ENCODE data around the gene MSANTD2. TPM values are rescaled to one million over a fixed set of nuclear protein-coding genes. Genes with fewer than 3 reads are reported as not detected.

Gene MSANTD2
- total RNA-seq, 2 experiments from 2014 or later, result 5.8 to 7.3 TPM

DNA sequence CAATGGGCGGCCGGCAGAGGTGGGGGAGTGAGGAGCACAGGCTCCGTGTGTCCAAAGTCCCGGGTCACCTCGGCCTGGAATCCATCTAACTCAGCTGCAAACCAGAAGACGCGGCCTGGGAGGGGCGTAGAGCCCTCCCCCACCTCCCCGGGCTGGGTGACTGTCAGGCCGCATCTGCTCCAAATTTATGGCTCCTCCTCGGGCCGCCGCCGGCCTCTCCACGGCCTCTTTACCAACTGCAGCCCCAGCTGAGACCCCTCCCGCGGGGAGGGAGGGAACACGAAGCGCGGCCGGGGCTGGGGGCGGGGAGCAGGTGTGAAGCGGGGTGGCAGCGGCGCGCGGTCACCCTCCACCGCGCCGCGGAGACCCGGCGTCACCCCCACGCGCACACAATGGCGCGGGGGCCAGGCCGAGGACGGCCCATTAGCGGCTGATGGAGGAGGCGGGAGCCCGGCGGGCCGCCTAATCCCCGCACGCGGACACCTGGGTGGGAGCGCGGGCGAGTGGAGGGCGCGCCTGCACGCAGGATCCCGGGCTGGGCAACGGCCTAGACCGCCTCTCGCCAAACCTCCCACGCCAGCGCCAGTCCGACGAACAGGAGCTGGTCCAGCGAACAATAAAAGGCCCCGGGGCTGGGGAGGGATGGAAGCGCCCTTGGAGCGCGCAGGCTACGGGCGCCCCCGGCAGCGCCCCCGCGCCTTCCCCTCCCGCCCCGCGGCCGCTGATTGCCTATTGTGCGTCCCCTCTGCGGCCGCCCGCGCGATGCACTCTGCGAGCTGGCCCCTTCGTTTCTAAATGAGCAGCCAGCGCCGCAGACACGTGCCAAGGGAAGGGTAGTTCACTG is 39.1 kb upstream of the MSANTD2 start:
- POLR2A ChIA-PET, result interaction anchor here (0.6 kb wide), 1 partner anchor 35 kb away, joined by 3 read pairs; no protein-coding TSS in a partner anchor
- ATAC-seq, result no peak
- intact Hi-C loops (cut with micrococcal nuclease), result loop anchor here (5.0 kb wide), 1 partner anchor 77 kb away; the partner anchor contains the start of gene ESAM
- Mint-ChIP-seq H3K27me3 (peaks cover 56% of the 10 kb centered on the region), H3K36me3 (ENCODE audit: low read depth) (no peaks in the 10 kb centered on the region), H3K9me3 (no peaks in the 10 kb centered on the region), H3K4me1 (ENCODE audit: low read depth) (peaks cover 15% of the 10 kb centered on the region), H3K27ac (no peak overlapping the region), H3K4me3 (peak overlapping the region; percentile 4)
- peak; percentile 29 for DNase-seq
- CTCF ChIA-PET, result interaction anchor here (1.3 to 4.3 kb wide), 12 partner anchors 23 to 589 kb away, joined by 3 to 40 read pairs (median 14); partner anchors contain the start of genes ESAM and ROBO3
- TF ChIP-seq, protein P1, sequence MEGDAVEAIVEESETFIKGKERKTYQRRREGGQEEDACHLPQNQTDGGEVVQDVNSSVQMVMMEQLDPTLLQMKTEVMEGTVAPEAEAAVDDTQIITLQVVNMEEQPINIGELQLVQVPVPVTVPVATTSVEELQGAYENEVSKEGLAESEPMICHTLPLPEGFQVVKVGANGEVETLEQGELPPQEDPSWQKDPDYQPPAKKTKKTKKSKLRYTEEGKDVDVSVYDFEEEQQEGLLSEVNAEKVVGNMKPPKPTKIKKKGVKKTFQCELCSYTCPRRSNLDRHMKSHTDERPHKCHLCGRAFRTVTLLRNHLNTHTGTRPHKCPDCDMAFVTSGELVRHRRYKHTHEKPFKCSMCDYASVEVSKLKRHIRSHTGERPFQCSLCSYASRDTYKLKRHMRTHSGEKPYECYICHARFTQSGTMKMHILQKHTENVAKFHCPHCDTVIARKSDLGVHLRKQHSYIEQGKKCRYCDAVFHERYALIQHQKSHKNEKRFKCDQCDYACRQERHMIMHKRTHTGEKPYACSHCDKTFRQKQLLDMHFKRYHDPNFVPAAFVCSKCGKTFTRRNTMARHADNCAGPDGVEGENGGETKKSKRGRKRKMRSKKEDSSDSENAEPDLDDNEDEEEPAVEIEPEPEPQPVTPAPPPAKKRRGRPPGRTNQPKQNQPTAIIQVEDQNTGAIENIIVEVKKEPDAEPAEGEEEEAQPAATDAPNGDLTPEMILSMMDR (IDR thresholded peaks at IDR 0.05), result no peak

DNA sequence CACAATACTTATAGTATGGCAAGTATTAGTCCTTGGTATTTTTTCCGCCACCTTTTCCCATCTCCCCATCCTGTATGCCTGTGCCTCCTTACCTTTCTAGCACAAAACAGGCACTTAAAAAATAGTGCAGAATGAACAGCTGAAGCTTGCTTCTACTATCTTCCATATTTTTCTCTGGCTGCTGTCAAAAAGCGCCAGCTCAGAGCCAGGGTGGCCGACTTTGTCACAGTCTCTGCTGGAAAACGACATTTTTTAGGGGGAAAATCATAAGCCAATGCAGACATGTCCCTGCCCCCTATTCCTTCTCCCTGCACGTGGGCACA is 38.6 kb upstream of the MSANTD2 start:
- H3K4me3 Mint-ChIP-seq, result no peak overlapping the region
- H3K9me3 Mint-ChIP-seq, result no peaks in the 10 kb centered on the region
- H3K36me3 Mint-ChIP-seq (ENCODE audit: low read depth), result no peaks in the 10 kb centered on the region
- no peak for DNase-seq
- no peak overlapping the region for H3K27ac Mint-ChIP-seq
- peaks cover 51% of the 10 kb centered on the region for H3K27me3 Mint-ChIP-seq
- ChIA-PET CTCF (interaction anchor here (1.1 to 4.3 kb wide), 18 partner anchors 8 to 590 kb away, joined by 3 to 40 read pairs (median 10); partner anchors contain the start of genes ESAM and ROBO3), POLR2A (interaction anchor here (0.6 kb wide), 1 partner anchor 35 kb away, joined by 3 read pairs; no protein-coding TSS in a partner anchor)
- ATAC-seq, result no peak
- TF ChIP-seq, protein P1 (IDR thresholded peaks at IDR 0.05), result no peak
- intact Hi-C loops (cut with micrococcal nuclease), result loop anchor here (5.0 kb wide), 1 partner anchor 76 kb away; the partner anchor contains the start of gene ESAM
- H3K4me1 Mint-ChIP-seq (ENCODE audit: low read depth), result peaks cover 15% of the 10 kb centered on the region

DNA sequence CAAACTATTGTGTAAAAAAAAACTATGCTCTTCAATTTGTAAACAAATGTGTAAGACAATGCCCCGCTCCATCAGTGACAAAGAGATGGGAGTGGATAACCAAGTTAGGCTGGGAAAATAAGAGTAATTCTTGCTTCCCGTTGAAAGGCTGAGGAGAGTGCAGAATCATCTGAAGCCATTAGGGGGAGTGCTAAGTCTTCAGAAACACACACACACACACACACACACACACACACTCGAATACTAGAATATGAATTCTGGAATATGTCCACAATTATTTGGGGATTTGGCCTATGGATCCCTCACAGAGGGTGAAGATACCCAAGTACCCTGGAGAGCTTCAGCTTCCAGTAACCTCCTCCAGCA is 37.3 kb upstream of the MSANTD2 start:
- DNase-seq (peak; percentile 19), ATAC-seq (peak; percentile 69)
- Mint-ChIP-seq H3K27ac (no peak overlapping the region), H3K27me3 (peaks cover 49% of the 10 kb centered on the region), H3K9me3 (no peaks in the 10 kb centered on the region), H3K4me3 (no peak overlapping the region), H3K36me3 (ENCODE audit: low read depth) (no peaks in the 10 kb centered on the region), H3K4me1 (ENCODE audit: low read depth) (peaks cover 15% of the 10 kb centered on the region)
- POLR2A ChIA-PET, result interaction anchor here (0.6 to 1.4 kb wide), 4 partner anchors 22 to 194 kb away, joined by 3 to 5 read pairs (median 4); partner anchors contain the start of gene ROBO3
- CTCF ChIA-PET, result interaction anchor here (0.8 to 4.3 kb wide), 36 partner anchors 9 to 586 kb away, joined by 3 to 55 read pairs (median 4); partner anchors contain the start of genes CCDC15, ESAM, HEPACAM and MSANTD2
- intact Hi-C loops (cut with micrococcal nuclease), result loop anchor here (1.0 to 5.0 kb wide), 4 partner anchors 29 to 168 kb away; partner anchors contain the start of gene ESAM
- TF ChIP-seq, protein P1 (IDR thresholded peaks at IDR 0.05), result peak; percentile 32

DNA sequence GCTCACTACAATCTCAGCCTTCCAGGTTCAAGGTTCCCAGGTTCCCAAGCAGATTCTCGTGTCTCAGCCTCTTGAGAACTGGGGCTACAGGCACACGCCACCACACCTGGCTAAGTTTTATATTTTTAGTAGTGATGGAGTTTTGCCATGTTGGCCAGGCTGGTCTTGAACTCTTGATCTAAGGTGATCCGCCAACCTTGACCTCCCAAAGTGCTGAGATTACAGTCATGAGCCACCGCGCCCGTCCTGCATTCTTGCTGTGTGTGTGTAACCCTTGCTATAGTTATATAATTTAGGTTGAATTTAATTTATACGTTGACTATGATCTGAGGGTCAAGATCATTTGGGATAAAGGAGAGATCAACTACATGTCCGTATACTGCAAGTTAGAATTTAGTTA is 35.7 kb upstream of the MSANTD2 start:
- intact Hi-C loops (cut with micrococcal nuclease), result loop anchor here (2.0 to 5.0 kb wide), 2 partner anchors 31 to 74 kb away; partner anchors contain the start of gene ESAM
- TF ChIP-seq, protein P1 (IDR thresholded peaks at IDR 0.05), result no peak
- no peak for ATAC-seq
- peak overlapping the region; percentile 56 for H3K4me3 Mint-ChIP-seq
- peak overlapping the region; percentile 78 for H3K27ac Mint-ChIP-seq
- ChIA-PET POLR2A (interaction anchor here (1.1 kb wide), 1 partner anchor 235 kb away, joined by 3 read pairs; no protein-coding TSS in a partner anchor), CTCF (interaction anchor here (0.8 to 4.9 kb wide), 23 partner anchors 9 to 588 kb away, joined by 3 to 62 read pairs (median 6); partner anchors contain the start of genes ESAM, HEPACAM, MSANTD2 and NRGN)
- no peak for DNase-seq
- H3K4me1 Mint-ChIP-seq (ENCODE audit: low read depth), result peaks cover 15% of the 10 kb centered on the region
- no peaks in the 10 kb centered on the region for H3K36me3 Mint-ChIP-seq (ENCODE audit: low read depth)
- H3K9me3 Mint-ChIP-seq, result no peaks in the 10 kb centered on the region
- H3K27me3 Mint-ChIP-seq, result peaks cover 37% of the 10 kb centered on the region

Measured in activated CD8-positive, alpha-beta T cell treated with anti-CD3 and anti-CD28 coated beads for 36 hours (primary cell).